IMR-90 (cell line): ENCODE results near the gene PSEN1. TPM values are rescaled to one million over a fixed set of nuclear protein-coding genes. Genes with fewer than 3 reads are reported as not detected.

Experiments
- ATAC-seq: fragments of 200-7000 bp; cut with Tn5 transposase; 2 replicates; pipeline ENCODE4 v1.9.1; 2020; ENCODE audit warnings: low read depth, mild to moderate bottlenecking, moderate library complexity
- BruUV-seq: library from RNA; stranded (reverse); fragments of 400-500 nt; replicated peaks from 2 replicates; lab custom pipeline; 2021; lab: Mats Ljungman, UMichigan
- CTCF ChIA-PET: fragments of 300-600 bp; formaldehyde crosslinking; extraction: SDS; loops from one replicate; lab custom pipeline; 2021; ENCODE audit warnings: antibody characterized with exemption; lab: Yijun Ruan, JAX
- POLR2A ChIA-PET: fragments of 300-600 bp; sonication (Branson Sonifier 250); formaldehyde crosslinking; loops from one replicate; lab custom pipeline; 2022; ENCODE audit warnings: antibody characterized with exemption; ENCODE audit not compliant: unreplicated experiment; lab: Charles Lee
- DNase-seq: peaks from one replicate; pipeline ENCODE4 v3.0.0; 2013
- H2AFZ ChIP-seq: replicated peaks from 2 replicates; pipeline ENCODE3; 2013; ENCODE audit warnings: low read length, mild to moderate bottlenecking; ENCODE audit not compliant: poor library complexity
- H2AK5ac ChIP-seq: 2 replicates; pipeline ENCODE4 v1.6.1; 2013; ENCODE audit warnings: low read depth, low read length, inconsistent platforms
- H2AK9ac ChIP-seq: replicated peaks from 2 replicates; pipeline ENCODE3; 2013; ENCODE audit warnings: mild to moderate bottlenecking, low read depth, low read length, moderate library complexity; ENCODE audit not compliant: poor library complexity
- H2BK120ac ChIP-seq: 2 replicates; pipeline ENCODE4 v1.6.1; 2013; ENCODE audit warnings: low read depth, low read length, inconsistent platforms
- H2BK15ac ChIP-seq: 3 replicates; pipeline ENCODE4 v1.6.1; 2013; ENCODE audit warnings: low read depth, low read length, inconsistent platforms
- H2BK20ac ChIP-seq: 2 replicates; pipeline ENCODE4 v1.6.1; 2013; ENCODE audit warnings: low read depth, mild to moderate bottlenecking, inconsistent platforms, low read length, moderate library complexity
- H2BK5ac ChIP-seq: 2 replicates; pipeline ENCODE4 v1.6.1; 2013; ENCODE audit warnings: mild to moderate bottlenecking, low read depth, low read length, inconsistent platforms; ENCODE audit not compliant: poor library complexity, severe bottlenecking
- H3K14ac ChIP-seq: replicated peaks from 2 replicates; pipeline ENCODE4 v1.6.1; 2013; ENCODE audit warnings: low read depth, low read length, inconsistent platforms
- H3K18ac ChIP-seq: 2 replicates; pipeline ENCODE4 v1.6.1; 2013; ENCODE audit warnings: low read depth, low read length, control low read depth
- H3K23ac ChIP-seq: 2 replicates; pipeline ENCODE4 v1.6.1; 2013; ENCODE audit warnings: low read depth, low read length, inconsistent platforms
- H3K27ac ChIP-seq: 2 replicates; pipeline ENCODE4 v1.5.1; 2013; ENCODE audit warnings: mild to moderate bottlenecking, control low read depth, low read length; ENCODE audit not compliant: insufficient read depth
- H3K27me3 ChIP-seq: 2 replicates; pipeline ENCODE4 v1.6.1; 2013; ENCODE audit warnings: low read length; ENCODE audit not compliant: control insufficient read depth, insufficient read depth
- H3K36me3 ChIP-seq: 2 replicates; pipeline ENCODE4 v1.6.1; 2013; ENCODE audit warnings: low read length, mixed read lengths; ENCODE audit not compliant: control insufficient read depth, insufficient read depth
- H3K4ac ChIP-seq: 2 replicates; pipeline ENCODE4 v1.6.1; 2013; ENCODE audit warnings: low read depth, low read length, inconsistent platforms
- H3K4me1 ChIP-seq: 2 replicates; pipeline ENCODE4 v1.6.1; 2013; ENCODE audit warnings: low read length, mixed read lengths; ENCODE audit not compliant: control insufficient read depth, insufficient read depth
- H3K4me2 ChIP-seq: 2 replicates; pipeline ENCODE4 v1.6.1; 2013; ENCODE audit warnings: low read depth, mild to moderate bottlenecking, control low read depth, low read length, moderate library complexity
- H3K4me3 ChIP-seq: 2 replicates; pipeline ENCODE4 v1.5.1; 2013; ENCODE audit warnings: low read depth, mild to moderate bottlenecking, control low read depth, low read length, moderate library complexity; ENCODE audit not compliant: insufficient read depth
- H3K56ac ChIP-seq: 2 replicates; pipeline ENCODE4 v1.6.1; 2013; ENCODE audit warnings: low read length, inconsistent platforms; ENCODE audit not compliant: insufficient read depth; ENCODE audit errors: extremely low read depth
- H3K79me1 ChIP-seq, 2 experiments: 2 replicates each; pipeline ENCODE4 v1.6.1; 2013; ENCODE audit warnings: low read length in 2 of 2, inconsistent platforms in 1 of 2, low read depth in 1 of 2
- H3K9ac ChIP-seq: 2 replicates; pipeline ENCODE4 v1.6.1; 2013; ENCODE audit warnings: low read depth, low read length, control low read depth
- H3K9me1 ChIP-seq: 2 replicates; pipeline ENCODE4 v1.6.1; 2013; ENCODE audit warnings: low read length, inconsistent platforms; ENCODE audit not compliant: insufficient read depth
- H3K9me3 ChIP-seq: 2 replicates; pipeline ENCODE4 v1.6.1; 2013; ENCODE audit warnings: low read length; ENCODE audit not compliant: control insufficient read depth, insufficient read depth
- H4K20me1 ChIP-seq: 2 replicates; pipeline ENCODE4 v1.6.1; 2013; ENCODE audit warnings: low read length, inconsistent platforms; ENCODE audit not compliant: insufficient read depth
- H4K5ac ChIP-seq: 2 replicates; pipeline ENCODE4 v1.6.1; 2013; ENCODE audit warnings: mild to moderate bottlenecking, low read depth, low read length, control low read depth
- H4K8ac ChIP-seq, 2 experiments: 2 replicates each; pipeline ENCODE4 v1.6.1; 2013; ENCODE audit warnings: low read depth in 2 of 2, low read length in 2 of 2, control low read depth in 1 of 2, inconsistent platforms in 1 of 2
- H4K91ac ChIP-seq: 2 replicates; pipeline ENCODE4 v1.6.1; 2013; ENCODE audit warnings: low read depth, low read length, inconsistent platforms; ENCODE audit not compliant: insufficient read depth
- BHLHE40 ChIP-seq: fragments of 150-350 bp; IDR thresholded peaks from 2 replicates; pipeline ENCODE4 v1.6.1; 2016; ENCODE audit warnings: mild to moderate bottlenecking, low read depth, low read length
- CHD1 ChIP-seq: IDR thresholded peaks from 2 replicates; pipeline ENCODE4 v1.6.1; 2012; ENCODE audit warnings: low read depth, low read length, improper control_type of control experiment
- FOS ChIP-seq: fragments of 150-350 bp; IDR thresholded peaks from 2 replicates; pipeline ENCODE4 v1.6.1; 2016; ENCODE audit warnings: low read depth, low read length
- MAZ ChIP-seq: IDR thresholded peaks from 2 replicates; pipeline ENCODE4 v1.6.1; 2012; ENCODE audit warnings: low read depth, mild to moderate bottlenecking, low read length, improper control_type of control experiment, moderate library complexity, borderline replicate concordance
- MXI1 ChIP-seq: IDR thresholded peaks from 2 replicates; pipeline ENCODE4 v1.6.1; 2012; ENCODE audit warnings: low read depth, mild to moderate bottlenecking, low read length, moderate library complexity, borderline replicate concordance
- NFE2L2 ChIP-seq: fragments of 150-350 bp; IDR thresholded peaks from 2 replicates; pipeline ENCODE4 v1.6.1; 2016; ENCODE audit warnings: low read depth, mild to moderate bottlenecking, low read length
- POLR2A ChIP-seq: IDR thresholded peaks from 2 replicates; pipeline ENCODE4 v1.6.1; 2012; ENCODE audit warnings: mild to moderate bottlenecking, low read depth, low read length
- RAD21 ChIP-seq: IDR thresholded peaks from 2 replicates; pipeline ENCODE4 v1.6.1; 2012; ENCODE audit warnings: low read length, improper control_type of control experiment
- RCOR1 ChIP-seq: IDR thresholded peaks from 2 replicates; pipeline ENCODE4 v1.6.1; 2012; ENCODE audit warnings: mild to moderate bottlenecking, low read length, improper control_type of control experiment; ENCODE audit not compliant: insufficient replicate concordance
- RFX5 ChIP-seq: IDR thresholded peaks from 2 replicates; pipeline ENCODE4 v1.8.0; 2012; ENCODE audit warnings: low read depth, mild to moderate bottlenecking, low read length, moderate library complexity
- WGBS, 2 experiments: methylation state at CpG; one replicate each; pipeline versions ENCODE4 v1.1.5 to v1.1.7; 2013; ENCODE audit warnings: missing lambda C conversion rate in 2 of 2; ENCODE audit not compliant: insufficient read length in 1 of 2; ENCODE audit errors: extremely low coverage in 2 of 2; 5-methylcytosine and 5-hydroxymethylcytosine counted together
- dilution Hi-C: fragments of 300-500 bp; cut with HindIII; formaldehyde crosslinking; loops from one replicate; pipeline ENCODE4 v1.14.3; 2018; ENCODE audit warnings: low sequenced_read_pairs; ENCODE audit not compliant: unreplicated experiment
- in situ Hi-C: fragments of 300-500 bp; cut with MboI; formaldehyde crosslinking; loops from 3 replicates; pipeline ENCODE4 v1.14.3; 2019; ENCODE audit warnings: low sequenced_read_pairs, inconsistent platforms, mixed read lengths
- intact Hi-C: fragments of 100-400 bp; cut with micrococcal nuclease; formaldehyde crosslinking; loops from 2 replicates; pipeline ENCODE4 v1.10.0; 2022
- polyA plus RNA-seq, 3 experiments: library from polyadenylated mRNA; depleted of rRNA; stranded (reverse); fragments of >200 nt; gene quantifications; 2 replicates each; pipeline ENCODE4 v1.2.3, GENCODE V29; 2012; ENCODE audit warnings: low replicate concordance in 1 of 3
- total RNA-seq: library from RNA; depleted of rRNA; stranded (reverse); fragments of >200 nt; gene quantifications from 2 replicates; pipeline ENCODE4 v1.2.3, GENCODE V29; 2012
- TF ChIP-seq, protein P1 (sequence below): conservative IDR thresholded peaks from 2 replicates; pipeline ENCODE4 v1.5.1; 2012; ENCODE audit warnings: mild to moderate bottlenecking, low read depth, low read length, improper control_type of control experiment
- TF ChIP-seq, protein P2 (sequence below): fragments of 150-350 bp; IDR thresholded peaks from 2 replicates; pipeline ENCODE4 v1.6.1; 2016; ENCODE audit warnings: low read depth, mild to moderate bottlenecking, low read length, moderate library complexity, borderline replicate concordance
- TF ChIP-seq, protein P3 (sequence below): fragments of 150-350 bp; IDR thresholded peaks from 2 replicates; pipeline ENCODE4 v1.6.1; 2017; ENCODE audit warnings: mild to moderate bottlenecking, antibody characterized with exemption, low read length, low read depth

PSEN1 gene
- total and polyA plus RNA-seq, 2 of the 4 experiments (the other 2 are of a cell fraction) = 14.8 to 62.7 TPM

- no peak overlapping the region for H3K18ac ChIP-seq
- no peak overlapping the region for H4K5ac ChIP-seq
- no peak overlapping the region for H4K8ac ChIP-seq
- no peak overlapping the region for H2BK20ac ChIP-seq
- H2AK5ac ChIP-seq = no peak overlapping the region
- WGBS, 2 experiments = no CpG with 5 or more reads among the region's 8 CpGs
- ATAC-seq (peak; percentile 9; the same call in 1 of the 2 replicates), DNase-seq (peak; percentile 68)
- no peaks in the 10 kb centered on the region for H3K36me3 ChIP-seq
- H4K91ac ChIP-seq = no peak overlapping the region
- H3K9me1 ChIP-seq = peaks cover 9% of the 10 kb centered on the region
- H3K4me2 ChIP-seq = no peak overlapping the region
- dilution Hi-C loops = no loop called here
- H3K27ac ChIP-seq = no peak overlapping the region
- H2AFZ ChIP-seq = no peak overlapping the region
- 0 out of 4 replicates have a peak, but pooled peaks cover 0 to 5% of the 10 kb centered on the region in 2 experiments for H3K79me1 ChIP-seq
- no peak overlapping the region for H2AK9ac ChIP-seq
- H3K14ac ChIP-seq = no peak overlapping the region
- H3K4me3 ChIP-seq = no peak overlapping the region
- H2BK15ac ChIP-seq = no peak overlapping the region
- intact Hi-C loops = no loop called here
- H3K9me3 ChIP-seq = no peaks in the 10 kb centered on the region
- in situ Hi-C loops = no loop called here
- POLR2A ChIA-PET = no interaction called here
- no peak overlapping the region for H3K9ac ChIP-seq
- peaks cover 22% of the 10 kb centered on the region for H3K4me1 ChIP-seq
- TF ChIP-seq, protein P1, sequence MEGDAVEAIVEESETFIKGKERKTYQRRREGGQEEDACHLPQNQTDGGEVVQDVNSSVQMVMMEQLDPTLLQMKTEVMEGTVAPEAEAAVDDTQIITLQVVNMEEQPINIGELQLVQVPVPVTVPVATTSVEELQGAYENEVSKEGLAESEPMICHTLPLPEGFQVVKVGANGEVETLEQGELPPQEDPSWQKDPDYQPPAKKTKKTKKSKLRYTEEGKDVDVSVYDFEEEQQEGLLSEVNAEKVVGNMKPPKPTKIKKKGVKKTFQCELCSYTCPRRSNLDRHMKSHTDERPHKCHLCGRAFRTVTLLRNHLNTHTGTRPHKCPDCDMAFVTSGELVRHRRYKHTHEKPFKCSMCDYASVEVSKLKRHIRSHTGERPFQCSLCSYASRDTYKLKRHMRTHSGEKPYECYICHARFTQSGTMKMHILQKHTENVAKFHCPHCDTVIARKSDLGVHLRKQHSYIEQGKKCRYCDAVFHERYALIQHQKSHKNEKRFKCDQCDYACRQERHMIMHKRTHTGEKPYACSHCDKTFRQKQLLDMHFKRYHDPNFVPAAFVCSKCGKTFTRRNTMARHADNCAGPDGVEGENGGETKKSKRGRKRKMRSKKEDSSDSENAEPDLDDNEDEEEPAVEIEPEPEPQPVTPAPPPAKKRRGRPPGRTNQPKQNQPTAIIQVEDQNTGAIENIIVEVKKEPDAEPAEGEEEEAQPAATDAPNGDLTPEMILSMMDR = no peak
- TF ChIP-seq MXI1 (no peak), RFX5 (no peak), NFE2L2 (no peak), BHLHE40 (no peak), RCOR1 (no peak), FOS (no peak), RAD21 (no peak), MAZ (no peak), CHD1 (no peak), POLR2A (no peak)
- TF ChIP-seq, protein P2, sequence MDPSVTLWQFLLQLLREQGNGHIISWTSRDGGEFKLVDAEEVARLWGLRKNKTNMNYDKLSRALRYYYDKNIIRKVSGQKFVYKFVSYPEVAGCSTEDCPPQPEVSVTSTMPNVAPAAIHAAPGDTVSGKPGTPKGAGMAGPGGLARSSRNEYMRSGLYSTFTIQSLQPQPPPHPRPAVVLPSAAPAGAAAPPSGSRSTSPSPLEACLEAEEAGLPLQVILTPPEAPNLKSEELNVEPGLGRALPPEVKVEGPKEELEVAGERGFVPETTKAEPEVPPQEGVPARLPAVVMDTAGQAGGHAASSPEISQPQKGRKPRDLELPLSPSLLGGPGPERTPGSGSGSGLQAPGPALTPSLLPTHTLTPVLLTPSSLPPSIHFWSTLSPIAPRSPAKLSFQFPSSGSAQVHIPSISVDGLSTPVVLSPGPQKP = no peak
- TF ChIP-seq, protein P3, sequence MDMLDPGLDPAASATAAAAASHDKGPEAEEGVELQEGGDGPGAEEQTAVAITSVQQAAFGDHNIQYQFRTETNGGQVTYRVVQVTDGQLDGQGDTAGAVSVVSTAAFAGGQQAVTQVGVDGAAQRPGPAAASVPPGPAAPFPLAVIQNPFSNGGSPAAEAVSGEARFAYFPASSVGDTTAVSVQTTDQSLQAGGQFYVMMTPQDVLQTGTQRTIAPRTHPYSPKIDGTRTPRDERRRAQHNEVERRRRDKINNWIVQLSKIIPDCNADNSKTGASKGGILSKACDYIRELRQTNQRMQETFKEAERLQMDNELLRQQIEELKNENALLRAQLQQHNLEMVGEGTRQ = no peak
- H3K27me3 ChIP-seq = peaks cover 41% of the 10 kb centered on the region
- H2BK5ac ChIP-seq = no peak overlapping the region
- H3K4ac ChIP-seq = no peak overlapping the region
- CTCF ChIA-PET = interaction anchor here (1.2 kb wide), 1 partner anchor 16 kb away, joined by 3 read pairs; no protein-coding TSS in a partner anchor
- BruUV-seq = no TSS peak
- H3K56ac ChIP-seq = no peak overlapping the region
- H2BK120ac ChIP-seq = no peak overlapping the region
- no peak overlapping the region for H3K23ac ChIP-seq
- peaks cover 8% of the 10 kb centered on the region for H4K20me1 ChIP-seq
These were observed 96.7 kb downstream of the PSEN1 start for GRCh38 chr14:73232984-73233383.
